ENCODE measurements around the gene SUB1.
A peak's percentile ranks its signal among the peaks of the same experiment; 100 is the strongest.
"Not testable (repeated sequence)": the region's sequence is repeated elsewhere in the genome, so short reads cannot be mapped to it uniquely, and the experiment has no call there.

SUB1 gene

GRCh38 chr5:32601623-32602295 is 16.4 kb downstream of the SUB1 start:
- no peak for DNase-seq

GRCh38 chr5:32602906-32603305 is 17.5 kb downstream of the SUB1 start:
- no peak for DNase-seq

GRCh38 chr5:32604800-32605765 is 19.7 kb downstream of the SUB1 start:
- DNase-seq: no peak

- no peak for DNase-seq
Observed at GRCh38 chr5:32605766-32606152, 20.4 kb downstream of the SUB1 start.

- DNase-seq: no peak
Observed at GRCh38 chr5:32612134-32612888, 27.0 kb downstream of the SUB1 start.

- DNase-seq: peak; percentile 87
Observed at GRCh38 chr5:32613050-32613672, 27.8 kb downstream of the SUB1 start.

- no peak for DNase-seq
Observed at GRCh38 chr5:32615236-32615635, 29.9 kb downstream of the SUB1 start.

- no peak for DNase-seq
Observed at GRCh38 chr5:32618962-32619361, 33.6 kb downstream of the SUB1 start.

GRCh38 chr5:32621256-32621655 is 35.9 kb downstream of the SUB1 start:
- no peak for DNase-seq

- no peak for DNase-seq
Observed at GRCh38 chr5:32625106-32625505, 39.7 kb downstream of the SUB1 start.

GRCh38 chr5:32625547-32625946 is 40.2 kb downstream of the SUB1 start:
- DNase-seq: no peak

GRCh38 chr5:32627219-32627870 is 42.0 kb downstream of the SUB1 start:
- DNase-seq: no peak

GRCh38 chr5:32628049-32628844 is 42.9 kb downstream of the SUB1 start:
- DNase-seq: no peak

- no peak for DNase-seq
Observed at GRCh38 chr5:32630867-32631491, 45.6 kb downstream of the SUB1 start.

- DNase-seq: not testable (repeated sequence)
Observed at GRCh38 chr5:32633017-32633416, 47.7 kb downstream of the SUB1 start.

GRCh38 chr5:32638309-32638708 is 53.0 kb downstream of the SUB1 start:
- no peak for DNase-seq

GRCh38 chr5:32639943-32640342 is 54.6 kb downstream of the SUB1 start:
- no peak for DNase-seq

- no peak for DNase-seq
Observed at GRCh38 chr5:32642276-32643002, 57.1 kb downstream of the SUB1 start.

- DNase-seq: no peak
Observed at GRCh38 chr5:32645246-32645645, 59.9 kb downstream of the SUB1 start.

All from NCI-H774 (cell line).